ENCODE measurements around the gene CACNB2. TPM values are rescaled to one million over a fixed set of nuclear protein-coding genes. Genes with fewer than 3 reads are reported as not detected.
"Not testable (repeated sequence)": the region's sequence is repeated elsewhere in the genome, so short reads cannot be mapped to it uniquely, and the experiment has no call there.

The CACNB2 gene
- total RNA-seq, 1 experiment from 2014 or later: not detected

GRCh38 chr10:18197706-18198105, 57.5 kb downstream of the CACNB2 start:
- DNase-seq (ENCODE audit: low read depth): no peak

- no peak for DNase-seq (ENCODE audit: low read depth)
Measured at GRCh38 chr10:18201877-18202276, 61.7 kb downstream of the CACNB2 start.

- DNase-seq (ENCODE audit: low read depth): no peak
Measured at GRCh38 chr10:18202680-18203460, 62.6 kb downstream of the CACNB2 start.

GRCh38 chr10:18203471-18203870, 63.2 kb downstream of the CACNB2 start:
- DNase-seq (ENCODE audit: low read depth): no peak

- no peak for DNase-seq (ENCODE audit: low read depth)
Measured at GRCh38 chr10:18204039-18204835, 64.0 kb downstream of the CACNB2 start.

- DNase-seq (ENCODE audit: low read depth): no peak
Measured at GRCh38 chr10:18205098-18205834, 65.0 kb downstream of the CACNB2 start.

- DNase-seq (ENCODE audit: low read depth): not testable (repeated sequence)
Measured at GRCh38 chr10:18208186-18208585, 68.0 kb downstream of the CACNB2 start.

GRCh38 chr10:18209241-18209640, 69.0 kb downstream of the CACNB2 start:
- no peak for DNase-seq (ENCODE audit: low read depth)

- no peak for DNase-seq (ENCODE audit: low read depth)
Measured at GRCh38 chr10:18210711-18211110, 70.5 kb downstream of the CACNB2 start.

- no peak for DNase-seq (ENCODE audit: low read depth)
Measured at GRCh38 chr10:18211862-18212261, 71.6 kb downstream of the CACNB2 start.

GRCh38 chr10:18213271-18213670, 73.0 kb downstream of the CACNB2 start:
- no peak for DNase-seq (ENCODE audit: low read depth)

- peak; percentile 22 for DNase-seq (ENCODE audit: low read depth)
Measured at GRCh38 chr10:18214691-18215563, 74.7 kb downstream of the CACNB2 start.

- peak; percentile 18 for DNase-seq (ENCODE audit: low read depth)
Measured at GRCh38 chr10:18216482-18216881, 76.3 kb downstream of the CACNB2 start.

GRCh38 chr10:18217577-18217976, 77.4 kb downstream of the CACNB2 start:
- DNase-seq (ENCODE audit: low read depth): no peak

GRCh38 chr10:18219146-18219545, 78.9 kb downstream of the CACNB2 start:
- DNase-seq (ENCODE audit: low read depth): no peak

- DNase-seq (ENCODE audit: low read depth): no peak
Measured at GRCh38 chr10:18221123-18221522, 80.9 kb downstream of the CACNB2 start.

- DNase-seq (ENCODE audit: low read depth): no peak
Measured at GRCh38 chr10:18221882-18222281, 81.7 kb downstream of the CACNB2 start.

- no peak for DNase-seq (ENCODE audit: low read depth)
Measured at GRCh38 chr10:18222866-18223265, 82.6 kb downstream of the CACNB2 start.

GRCh38 chr10:18223898-18224297, 83.7 kb downstream of the CACNB2 start:
- DNase-seq (ENCODE audit: low read depth): no peak

- no peak for DNase-seq (ENCODE audit: low read depth)
Measured at GRCh38 chr10:18224626-18225445, 84.6 kb downstream of the CACNB2 start.
